ENCODE measurements around the gene TRIM37. TPM values are rescaled to one million over a fixed set of nuclear protein-coding genes. Genes with fewer than 3 reads are reported as not detected.

Gene TRIM37
- total and polyA plus RNA-seq, 4 donors = 5.4 to 12.9 (median 8.1) TPM

- DNase-seq (ENCODE audit: low spot score) = no peak
- WGBS = 88% methylated on average over 1 of the region's 1 CpG
- no peak overlapping the region for H3K27ac ChIP-seq (ENCODE audit: low read depth in 1 of 2, low read length in 2 of 2)
- no peaks in the 10 kb centered on the region for H3K27me3 ChIP-seq (ENCODE audit: control insufficient read depth in 4 of 4, insufficient read depth in 4 of 4, low read length in 3 of 4)
- H3K9ac ChIP-seq (ENCODE audit: low read depth in 1 of 2, low read length in 2 of 2) = no peak overlapping the region
- H3K4me3 ChIP-seq (ENCODE audit: low read depth in 1 of 3, low read length in 3 of 3) = no peak overlapping the region
- no peaks in the 10 kb centered on the region for H3K9me3 ChIP-seq (ENCODE audit: control insufficient read depth in 4 of 4, low read length in 3 of 4)
- TF ChIP-seq TAF1 (conservative IDR thresholded peaks at IDR 0.05) (no peak), SP1 (IDR thresholded peaks at IDR 0.05) (no peak), FOXA2 (IDR thresholded peaks at IDR 0.05) (no peak), NR2F2 (IDR thresholded peaks at IDR 0.05) (no peak), YY1 (IDR thresholded peaks at IDR 0.05) (no peak), RAD21 (IDR thresholded peaks at IDR 0.05) (no peak), HNF4G (IDR thresholded peaks at IDR 0.05) (no peak), ZBTB33 (IDR thresholded peaks at IDR 0.05) (no peak), FOXA1 (IDR thresholded peaks at IDR 0.05) (no peak), RXRA (IDR thresholded peaks at IDR 0.05) (no peak), JUND (IDR thresholded peaks at IDR 0.05) (no peak), GABPA (IDR thresholded peaks at IDR 0.05 in 1 of 2, conservative IDR thresholded peaks at IDR 0.05 in 1 of 2) (no peak), MAX (IDR thresholded peaks at IDR 0.05) (no peak), ATF3 (IDR thresholded peaks at IDR 0.05) (no peak), CTCF (IDR thresholded peaks at IDR 0.05; ENCODE audit: low read depth, low read length, missing input control) (no peak), EGR1 (IDR thresholded peaks at IDR 0.05; ENCODE audit: low read depth in 2 of 2) (no peak)
- H3K4me1 ChIP-seq (ENCODE audit: control insufficient read depth in 4 of 4, insufficient read depth in 4 of 4, low read length in 3 of 4) = no peaks in the 10 kb centered on the region
- peaks cover 0 to 5% (median 4%) of the 10 kb centered on the region in 4 donors for H3K36me3 ChIP-seq (ENCODE audit: control insufficient read depth in 4 of 4, insufficient read depth in 3 of 4, low read depth in 1 of 4, low read length in 3 of 4)
These were observed 88.7 kb downstream of the TRIM37 start for GRCh38 chr17:59018019-59018418.

GRCh38 chr17:59011975-59012374, 94.7 kb downstream of the TRIM37 start:
- TF ChIP-seq NR2F2 (IDR thresholded peaks at IDR 0.05) = no peak
- TF ChIP-seq SP1 (IDR thresholded peaks at IDR 0.05) = no peak
- TF ChIP-seq JUND (IDR thresholded peaks at IDR 0.05) = no peak
- 99% methylated on average over 2 of the region's 2 CpGs for WGBS

GRCh38 chr17:59010026-59010425, 96.7 kb downstream of the TRIM37 start:
- 94% methylated on average over 2 of the region's 2 CpGs for WGBS
- no peak overlapping the region for H3K27ac ChIP-seq (ENCODE audit: low read depth in 1 of 2, low read length in 2 of 2)
- H3K27me3 ChIP-seq (ENCODE audit: control insufficient read depth in 4 of 4, insufficient read depth in 4 of 4, low read length in 3 of 4) = no peaks in the 10 kb centered on the region
- peaks cover 2 to 25% (median 12%) of the 10 kb centered on the region in 4 donors for H3K4me1 ChIP-seq (ENCODE audit: control insufficient read depth in 4 of 4, insufficient read depth in 4 of 4, low read length in 3 of 4)
- no peak overlapping the region for H3K9ac ChIP-seq (ENCODE audit: low read depth in 1 of 2, low read length in 2 of 2)
- no peak for DNase-seq (ENCODE audit: low spot score)
- H3K4me3 ChIP-seq (ENCODE audit: low read depth in 1 of 3, low read length in 3 of 3) = no peak overlapping the region
- H3K36me3 ChIP-seq (ENCODE audit: control insufficient read depth in 4 of 4, insufficient read depth in 3 of 4, low read depth in 1 of 4, low read length in 3 of 4) = peaks cover 0 to 5% (median 3%) of the 10 kb centered on the region in 4 donors
- H3K9me3 ChIP-seq (ENCODE audit: control insufficient read depth in 4 of 4, low read length in 3 of 4) = no peaks in the 10 kb centered on the region
- no peak for TF ChIP-seq JUND (IDR thresholded peaks at IDR 0.05)
- no peak for TF ChIP-seq GABPA (IDR thresholded peaks at IDR 0.05 in 1 of 2, conservative IDR thresholded peaks at IDR 0.05 in 1 of 2)
- no peak for TF ChIP-seq FOXA1 (IDR thresholded peaks at IDR 0.05)
- no peak for TF ChIP-seq REST (IDR thresholded peaks at IDR 0.05)
- TF ChIP-seq MAX (IDR thresholded peaks at IDR 0.05) = no peak
- TF ChIP-seq ZBTB33 (IDR thresholded peaks at IDR 0.05) = no peak

More at GRCh38 chr17:59011975-59012374, 94.7 kb downstream of the TRIM37 start:
- no peak overlapping the region for H3K4me3 ChIP-seq (ENCODE audit: low read depth in 1 of 3, low read length in 3 of 3)
- no peaks in the 10 kb centered on the region for H3K9me3 ChIP-seq (ENCODE audit: control insufficient read depth in 4 of 4, low read length in 3 of 4)
- H3K4me1 ChIP-seq (ENCODE audit: control insufficient read depth in 4 of 4, insufficient read depth in 4 of 4, low read length in 3 of 4) = peaks cover 0 to 13% (median 6%) of the 10 kb centered on the region in 4 donors
- H3K27me3 ChIP-seq (ENCODE audit: control insufficient read depth in 4 of 4, insufficient read depth in 4 of 4, low read length in 3 of 4) = no peaks in the 10 kb centered on the region
- no peak overlapping the region for H3K9ac ChIP-seq (ENCODE audit: low read depth in 1 of 2, low read length in 2 of 2)
- H3K27ac ChIP-seq (ENCODE audit: low read depth in 1 of 2, low read length in 2 of 2) = no peak overlapping the region
- peaks cover 0 to 7% (median 4%) of the 10 kb centered on the region in 4 donors for H3K36me3 ChIP-seq (ENCODE audit: control insufficient read depth in 4 of 4, insufficient read depth in 3 of 4, low read depth in 1 of 4, low read length in 3 of 4)
- no peak for DNase-seq (ENCODE audit: low spot score)

All from liver (tissue), 9 donors.